HepG2 (cell line): Measurements from ENCODE around the gene TRIM10. TPM values are rescaled to one million over a fixed set of nuclear protein-coding genes. Genes with fewer than 3 reads are reported as not detected.

Source experiments
- ATAC-seq: fragments of 200-7000 bp; cut with Tn5 transposase; 3 replicates; pipeline ENCODE4 v1.9.1; 2020; ENCODE audit warnings: mild to moderate bottlenecking, moderate library complexity
- BruUV-seq: library from RNA; stranded (reverse); fragments of 400-500 nt; replicated peaks from 2 replicates; lab custom pipeline; 2021; lab: Mats Ljungman, UMichigan
- CTCF ChIA-PET: fragments of 300-600 bp; formaldehyde crosslinking; extraction: SDS; loops from one replicate; lab custom pipeline; 2021; ENCODE audit warnings: low total read pairs, inconsistent platforms, low intra/inter-chr PET ratio; lab: Yijun Ruan, JAX
- POLR2A ChIA-PET: fragments of 350-600 bp; sonication (Branson Sonifier 250); formaldehyde crosslinking; loops from one replicate; lab custom pipeline; 2020; ENCODE audit warnings: antibody characterized with exemption, inconsistent platforms; lab: Yijun Ruan, JAX
- DNase-seq: peaks from one replicate; pipeline ENCODE4 v3.0.0-alpha.2; 2015; ENCODE audit warnings: low spot score
- FAIRE-seq: peaks from 3 replicates; lab custom pipeline; 2011; peaks lifted over from hg19 to GRCh38; lab: Jason Lieb, UNC
- H2AFZ ChIP-seq: one replicate; pipeline ENCODE4 v1.6.1; 2011; ENCODE audit warnings: low read length, inconsistent platforms
- H3K27ac ChIP-seq: fragments of 300-600 bp; 3 replicates; pipeline ENCODE4 v1.8.0; 2011; ENCODE audit warnings: mixed run types, mild to moderate bottlenecking, mixed read lengths, low read length, inconsistent platforms; ENCODE audit not compliant: insufficient read depth; ENCODE audit errors: extremely low read length
- H3K27me3 ChIP-seq, 2 experiments: fragments of 200-600 bp in 1 of 2; 2 replicates in 1 of 2; 3 replicates in 1 of 2; pipeline versions ENCODE4 v1.6.0 to v1.8.0; 2011; ENCODE audit warnings: low read length in 2 of 2, mild to moderate bottlenecking in 2 of 2, moderate library complexity in 2 of 2, inconsistent platforms in 1 of 2; ENCODE audit not compliant: insufficient read depth in 2 of 2, control insufficient read depth in 1 of 2
- H3K36me3 ChIP-seq, 2 experiments: fragments of 200-600 bp in 1 of 2; replicated peaks in 1 of 2; 2 replicates in 1 of 2; 3 replicates in 1 of 2; pipeline versions ENCODE4 v1.5.1 to v1.8.0; 2011; ENCODE audit warnings: low read length in 2 of 2, inconsistent platforms in 1 of 2; ENCODE audit not compliant: insufficient read depth in 2 of 2, control insufficient read depth in 1 of 2
- H3K4me1 ChIP-seq: 2 replicates; pipeline ENCODE4 v1.5.1; 2012; ENCODE audit warnings: low read length, inconsistent platforms; ENCODE audit not compliant: insufficient read depth
- H3K4me2 ChIP-seq: 2 replicates; pipeline ENCODE4 v1.6.0; 2011; ENCODE audit warnings: low read depth, low read length, inconsistent platforms
- H3K4me3 ChIP-seq, 3 experiments: fragments of 200-600 bp in 1 of 3; sonication (generic), shearing (Covaris generic) in 1 of 3; replicated peaks in 1 of 3; 2 replicates each; pipeline ENCODE4 v1.5.1; 2011 to 2016; ENCODE audit warnings: low read length in 3 of 3, inconsistent platforms in 2 of 3, low read depth in 2 of 3, mild to moderate bottlenecking in 2 of 3, control low read depth in 1 of 3, mixed read lengths in 1 of 3; ENCODE audit not compliant: insufficient read depth in 1 of 3
- H3K79me2 ChIP-seq: one replicate; pipeline ENCODE4 v1.6.1; 2011; ENCODE audit warnings: low read length, inconsistent platforms; ENCODE audit not compliant: insufficient read depth
- H3K9ac ChIP-seq: 2 replicates; pipeline ENCODE4 v1.6.0; 2011; ENCODE audit warnings: mild to moderate bottlenecking, low read depth, low read length, inconsistent platforms; ENCODE audit not compliant: insufficient read depth
- H3K9me3 ChIP-seq: 2 replicates; pipeline ENCODE4 v1.5.1; 2012; ENCODE audit warnings: mild to moderate bottlenecking, low read length
- H4K20me1 ChIP-seq: 2 replicates; pipeline ENCODE4 v1.6.0; 2011; ENCODE audit warnings: inconsistent platforms, mild to moderate bottlenecking, low read length, moderate library complexity; ENCODE audit not compliant: insufficient read depth
- BRF2 ChIP-seq: sonication (generic); formaldehyde crosslinking; IDR thresholded peaks from 2 replicates; pipeline ENCODE4 v1.8.1; 2022; ENCODE audit warnings: mild to moderate bottlenecking, missing genetic modification reagents
- ELF1 ChIP-seq: sonication (generic); formaldehyde crosslinking; IDR thresholded peaks from 2 replicates; pipeline ENCODE4 v1.4.0; 2020; ENCODE audit warnings: missing genetic modification reagents
- FOXA3 ChIP-seq: IDR thresholded peaks from 2 replicates; pipeline ENCODE4 v1.6.1; 2016; ENCODE audit warnings: missing genetic modification reagents, missing compliant biosample characterization
- FOXC1 ChIP-seq: sonication (generic); formaldehyde crosslinking; IDR thresholded peaks from 2 replicates; pipeline ENCODE4 v1.8.0; 2022; ENCODE audit warnings: mild to moderate bottlenecking, missing genetic modification reagents, borderline replicate concordance
- IRF2 ChIP-seq: IDR thresholded peaks from 2 replicates; pipeline ENCODE4 v1.6.1; 2018; ENCODE audit warnings: missing genetic modification reagents, missing compliant biosample characterization
- JARID2 ChIP-seq: sonication (generic); formaldehyde crosslinking; IDR thresholded peaks from 2 replicates; pipeline ENCODE4 v1.8.1; 2023; ENCODE audit warnings: missing genetic modification reagents, inconsistent platforms; ENCODE audit not compliant: insufficient replicate concordance
- NONO ChIP-seq, 2 experiments: fragments of 450-650 bp in 1 of 2; sonication (generic) in 1 of 2; formaldehyde crosslinking in 1 of 2; IDR thresholded peaks in 1 of 2; conservative IDR thresholded peaks in 1 of 2; 2 replicates each; pipeline versions ENCODE4 v1.6.1 to v1.8.0; 2017 to 2022; ENCODE audit warnings: mild to moderate bottlenecking in 1 of 2, missing genetic modification reagents in 1 of 2, moderate library complexity in 1 of 2
- TSC22D2 ChIP-seq: sonication (generic); formaldehyde crosslinking; IDR thresholded peaks from 2 replicates; pipeline ENCODE4 v1.5.1; 2020; ENCODE audit warnings: missing genetic modification reagents, mild to moderate bottlenecking, borderline replicate concordance
- ZBTB38 ChIP-seq: sonication (generic); formaldehyde crosslinking; IDR thresholded peaks from 2 replicates; pipeline ENCODE4 v1.5.1; 2020; ENCODE audit warnings: mild to moderate bottlenecking, missing genetic modification reagents
- ZMAT3 ChIP-seq: sonication (generic); formaldehyde crosslinking; conservative IDR thresholded peaks from 2 replicates; pipeline ENCODE4 v1.7.0; 2021; ENCODE audit warnings: missing genetic modification reagents
- ZNF329 ChIP-seq: sonication (generic); formaldehyde crosslinking; IDR thresholded peaks from 2 replicates; pipeline ENCODE4 v1.9.0; 2021; ENCODE audit warnings: low read depth, mild to moderate bottlenecking, missing genetic modification reagents
- ZNF512B ChIP-seq: sonication (generic); formaldehyde crosslinking; IDR thresholded peaks from 2 replicates; pipeline ENCODE4 v1.5.1; 2020; ENCODE audit warnings: missing genetic modification reagents, mild to moderate bottlenecking, borderline replicate concordance
- ZNF567 ChIP-seq: sonication (generic); formaldehyde crosslinking; IDR thresholded peaks from 2 replicates; pipeline ENCODE4 v1.8.1; 2023; ENCODE audit warnings: mild to moderate bottlenecking, missing genetic modification reagents, borderline replicate concordance
- ZSCAN9 ChIP-seq: IDR thresholded peaks from 2 replicates; pipeline ENCODE4 v1.6.1; 2016; ENCODE audit warnings: borderline replicate concordance
- ZXDC ChIP-seq: sonication (generic); formaldehyde crosslinking; IDR thresholded peaks from 2 replicates; pipeline ENCODE4 v1.5.0; 2020; ENCODE audit warnings: mild to moderate bottlenecking, missing genetic modification reagents
- WGBS: methylation state at CpG from one replicate; pipeline ENCODE4 v1.1.6; 2017; ENCODE audit warnings: low lambda C conversion rate; 5-methylcytosine and 5-hydroxymethylcytosine counted together
- in situ Hi-C: cut with HindIII; loops from 2 replicates; pipeline ENCODE4 v1.10.0; 2017; ENCODE audit warnings: low pct_unique_long_range_greater_than_20kb; ENCODE audit not compliant: extremely low pct_ligation_motif_present
- intact Hi-C: fragments of 100-400 bp; cut with micrococcal nuclease; formaldehyde crosslinking; loops from one replicate; pipeline ENCODE4 v1.10.0; 2022; ENCODE audit not compliant: unreplicated experiment
- polyA plus RNA-seq, 8 experiments: library from polyadenylated mRNA; depleted of rRNA in 3 of 8; stranded (reverse) in 7 of 8; unstranded in 1 of 8; fragments of >200 nt; fragmentation: Illumina TruSeq in 4 of 8; extraction: Trizol in 4 of 8; gene quantifications; 2 replicates each; pipeline versions ENCODE4 v1.2.1 to v1.2.3, GENCODE V29; 2011 to 2016; ENCODE audit warnings: low read depth in 4 of 8, missing spikeins in 1 of 8, mixed read lengths in 1 of 8; ENCODE audit not compliant: insufficient read depth in 1 of 8
- total RNA-seq, 5 experiments: library from RNA; depleted of rRNA; stranded (reverse); fragments of >200 nt; fragmentation: Illumina TruSeq; extraction: Trizol; gene quantifications; 2 replicates each; pipeline ENCODE4 v1.2.3, GENCODE V29; 2016; ENCODE audit warnings: low read depth in 1 of 5

The TRIM10 gene
- total and polyA plus RNA-seq, 2 of the 13 experiments (the other 11 are each of a cell fraction or from before 2014, with no cell fraction given) = 4.1 to 6.8 TPM

GRCh38 chr6:30130887-30131862, 29.8 kb downstream of the TRIM10 start:
- in situ Hi-C loops (no loop called here), intact Hi-C loops (loop anchor here (1.0 to 2.0 kb wide), 2 partner anchors 28 to 40 kb away; no protein-coding TSS in a partner anchor)
- FAIRE-seq = peak; percentile 81
- ChIA-PET CTCF (interaction anchor here (0.9 to 6.5 kb wide), 6 partner anchors 27 to 393 kb away, joined by 3 to 140 read pairs (median 6); partner anchors contain the start of genes RNF39 and TRIM15), POLR2A (interaction anchor here (1.0 to 4.2 kb wide), 6 partner anchors 11 to 70 kb away, joined by 3 to 43 read pairs (median 14); partner anchors contain the start of genes POLR1H and TRIM31)
- peak; percentile 89 for DNase-seq
- BruUV-seq = no TSS peak
- 18% methylated on average over 16 of the region's 16 CpGs for WGBS
- H3K27ac ChIP-seq = no peak overlapping the region
- H3K9me3 ChIP-seq = no peaks in the 10 kb centered on the region
- H2AFZ ChIP-seq = peak overlapping the region; percentile 15
- no peaks in the 10 kb centered on the region for H3K79me2 ChIP-seq
- peak overlapping the region; percentile 68 for H3K4me2 ChIP-seq
- no peaks in the 10 kb centered on the region for H3K36me3 ChIP-seq
- peak overlapping the region; percentile 9; the same call in 1 of the 2 replicates for H3K9ac ChIP-seq
- H3K4me1 ChIP-seq = peaks cover 75% of the 10 kb centered on the region
- no peaks in the 10 kb centered on the region for H3K27me3 ChIP-seq
- ATAC-seq = peak; percentile 70
- peak overlapping the region in 1 of 3 experiments; percentile 28; a peak in 2 of 6 replicates for H3K4me3 ChIP-seq
- no peaks in the 10 kb centered on the region for H4K20me1 ChIP-seq
- TF ChIP-seq ZXDC (CRISPR knock-in tag) = no peak
- peak; percentile 84 for TF ChIP-seq ZSCAN9 (CRISPR knock-in tag)
- TF ChIP-seq FOXC1 = peak; percentile 23; the same call in 1 of the 2 replicates
- peak; percentile 54 for TF ChIP-seq ELF1 (CRISPR knock-in tag)
- no peak for TF ChIP-seq ZNF567 (CRISPR knock-in tag)
- peak; percentile 90 for TF ChIP-seq ZBTB38 (CRISPR knock-in tag)
- peak; percentile 82; the same call in 1 of the 2 replicates for TF ChIP-seq IRF2 (CRISPR knock-in tag)
- TF ChIP-seq ZMAT3 (CRISPR knock-in tag) = 0 out of 2 replicates have a peak, but pooled peaks have one; percentile 38
- TF ChIP-seq TSC22D2 (CRISPR knock-in tag) = 0 out of 2 replicates have a peak, but pooled peaks have one; percentile 77
- peak; percentile 29 for TF ChIP-seq JARID2 (CRISPR knock-in tag)
- no peak for TF ChIP-seq BRF2 (CRISPR knock-in tag)
- no peak for TF ChIP-seq NONO (IDR thresholded peaks at IDR 0.05)
- TF ChIP-seq NONO (CRISPR knock-in tag; conservative IDR thresholded peaks at IDR 0.05) = peak; percentile 48; the same call in 1 of the 2 replicates
- no peak for TF ChIP-seq ZNF329 (CRISPR knock-in tag)
- peak; percentile 68 for TF ChIP-seq FOXA3 (CRISPR knock-in tag)
- peak; percentile 79; the same call in 1 of the 2 replicates for TF ChIP-seq ZNF512B (CRISPR knock-in tag)
